RWPE2 (cell line): ENCODE data around the gene KCNG4.

ENCODE experiments used
- ATAC-seq: fragments of 200-7000 bp; cut with Tn5 transposase; 3 replicates; pipeline ENCODE4 v1.9.1; 2021; ENCODE audit warnings: low read depth
- DNase-seq: peaks from one replicate; pipeline ENCODE4 v3.0.0-alpha.2; 2020; ENCODE audit warnings: low spot score
- H3K27ac ChIP-seq: fragments of 450-650 bp; 2 replicates; pipeline ENCODE4 v1.5.1; 2017; ENCODE audit warnings: mild to moderate bottlenecking; ENCODE audit not compliant: poor library complexity, severe bottlenecking
- H3K27me3 ChIP-seq: fragments of 250-450 bp; sonication (Bioruptor Pico); 2 replicates; pipeline ENCODE4 v1.5.1; 2021; ENCODE audit warnings: mild to moderate bottlenecking, moderate library complexity; ENCODE audit not compliant: insufficient read depth, poor library complexity, severe bottlenecking
- H3K36me3 ChIP-seq: fragments of 250-450 bp; sonication (Bioruptor Pico); 2 replicates; pipeline ENCODE4 v1.5.1; 2020; ENCODE audit warnings: low read depth, mild to moderate bottlenecking, moderate library complexity
- H3K4me1 ChIP-seq: fragments of 250-450 bp; sonication (Bioruptor Pico); 2 replicates; pipeline ENCODE4 v1.5.1; 2021; ENCODE audit warnings: mild to moderate bottlenecking, moderate library complexity; ENCODE audit not compliant: insufficient read depth, poor library complexity, severe bottlenecking
- H3K4me3 ChIP-seq: fragments of 250-450 bp; sonication (Bioruptor Pico); 2 replicates; pipeline ENCODE4 v1.5.1; 2021; ENCODE audit warnings: mild to moderate bottlenecking, moderate library complexity; ENCODE audit not compliant: severe bottlenecking
- H3K9me3 ChIP-seq: fragments of 250-450 bp; sonication (Bioruptor Pico); 2 replicates; pipeline ENCODE4 v1.5.1; 2021; ENCODE audit warnings: mild to moderate bottlenecking, moderate library complexity; ENCODE audit not compliant: severe bottlenecking
- CTCF ChIP-seq: fragments of 450-650 bp; IDR thresholded peaks from one replicate; pipeline ENCODE4 v1.5.1; 2017; ENCODE audit warnings: mild to moderate bottlenecking, moderate library complexity; ENCODE audit not compliant: poor library complexity, severe bottlenecking

KCNG4 gene

GRCh38 chr16:84283314-84284153, 43.7 kb upstream of the KCNG4 start:
- DNase-seq (no peak), ATAC-seq (no peak)
- Histone ChIP-seq H3K4me3 (no peak overlapping the region), H3K4me1 (no peaks in the 10 kb centered on the region), H3K27ac (no peak overlapping the region), H3K36me3 (no peaks in the 10 kb centered on the region), H3K9me3 (no peaks in the 10 kb centered on the region), H3K27me3 (no peaks in the 10 kb centered on the region)
- no peak for TF ChIP-seq CTCF

GRCh38 chr16:84282533-84282932, 42.7 kb upstream of the KCNG4 start:
- no peak for DNase-seq
- H3K4me1 ChIP-seq = no peaks in the 10 kb centered on the region
- no peak overlapping the region for H3K27ac ChIP-seq
- no peak for TF ChIP-seq CTCF
- no peak overlapping the region for H3K4me3 ChIP-seq
- H3K36me3 ChIP-seq = no peaks in the 10 kb centered on the region
- no peaks in the 10 kb centered on the region for H3K27me3 ChIP-seq
- ATAC-seq = no peak
- no peaks in the 10 kb centered on the region for H3K9me3 ChIP-seq

- Histone ChIP-seq H3K27me3 (no peaks in the 10 kb centered on the region), H3K4me1 (no peaks in the 10 kb centered on the region), H3K36me3 (no peaks in the 10 kb centered on the region), H3K9me3 (no peaks in the 10 kb centered on the region), H3K27ac (no peak overlapping the region), H3K4me3 (no peak overlapping the region)
- DNase-seq = no peak
- no peak for ATAC-seq
- no peak for TF ChIP-seq CTCF
These were observed 41.3 kb upstream of the KCNG4 start for GRCh38 chr16:84281074-84281473.

GRCh38 chr16:84279881-84280280, 40.1 kb upstream of the KCNG4 start:
- H3K4me1 ChIP-seq = no peaks in the 10 kb centered on the region
- no peak overlapping the region for H3K4me3 ChIP-seq
- ATAC-seq (no peak), DNase-seq (no peak)
- no peaks in the 10 kb centered on the region for H3K27me3 ChIP-seq
- no peak overlapping the region for H3K27ac ChIP-seq
- no peaks in the 10 kb centered on the region for H3K9me3 ChIP-seq
- TF ChIP-seq CTCF = no peak
- no peaks in the 10 kb centered on the region for H3K36me3 ChIP-seq

GRCh38 chr16:84278968-84279367, 39.2 kb upstream of the KCNG4 start:
- H3K36me3 ChIP-seq = no peaks in the 10 kb centered on the region
- no peak for ATAC-seq
- no peaks in the 10 kb centered on the region for H3K9me3 ChIP-seq
- no peak overlapping the region for H3K4me3 ChIP-seq
- TF ChIP-seq CTCF = no peak
- no peaks in the 10 kb centered on the region for H3K27me3 ChIP-seq
- H3K27ac ChIP-seq = no peak overlapping the region
- no peak for DNase-seq
- no peaks in the 10 kb centered on the region for H3K4me1 ChIP-seq
